ENCODE data around the gene CSTF2T.
"Not testable (repeated sequence)": the region's sequence is repeated elsewhere in the genome, so short reads cannot be mapped to it uniquely, and the experiment has no call there.

The CSTF2T gene

GRCh38 chr10:51696251-51696650 is 3.1 kb downstream of the CSTF2T start:
- DNase-seq, result no peak

- DNase-seq, result no peak
These were observed 5.2 kb downstream of the CSTF2T start for GRCh38 chr10:51694086-51694768.

DNA sequence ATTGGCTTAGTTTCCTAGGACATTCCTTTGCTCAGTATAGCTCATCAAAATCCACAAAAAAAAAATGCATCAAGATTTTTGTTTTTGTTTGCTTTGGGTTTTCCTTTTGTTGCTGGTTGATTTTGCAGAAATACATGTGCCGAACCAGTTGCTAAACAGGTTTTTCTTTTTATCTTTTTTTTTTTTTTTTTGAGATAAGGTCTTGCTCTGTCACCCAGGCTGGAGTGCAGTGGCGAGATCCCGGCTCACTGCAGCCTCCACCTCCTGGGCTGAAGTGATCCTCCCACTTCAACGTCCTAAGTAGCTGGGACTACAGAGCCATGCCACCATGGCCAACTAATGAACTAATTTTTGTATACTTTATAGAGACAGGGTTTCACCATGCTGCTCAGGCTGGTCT is 8.3 kb downstream of the CSTF2T start:
- DNase-seq, result no peak

DNA sequence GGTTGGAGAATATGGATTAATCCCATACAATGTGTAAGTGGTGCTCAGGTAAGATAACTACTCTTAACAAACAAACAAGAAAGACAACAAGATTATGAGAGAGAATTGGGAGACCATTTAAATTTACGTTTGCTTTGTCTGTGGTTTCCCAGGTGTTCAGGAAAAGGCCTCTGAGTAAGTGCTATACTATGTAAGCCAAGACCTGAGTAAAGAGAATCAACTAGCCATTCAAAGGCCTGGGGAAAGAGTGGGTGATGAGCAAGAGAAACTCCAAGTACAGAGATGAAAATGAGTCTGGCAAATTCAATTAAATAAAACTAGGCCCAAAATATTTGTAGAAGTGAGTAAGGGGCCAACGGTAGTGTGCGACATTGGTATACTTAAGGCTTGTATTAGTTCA is 9.9 kb downstream of the CSTF2T start:
- DNase-seq, result no peak

DNA sequence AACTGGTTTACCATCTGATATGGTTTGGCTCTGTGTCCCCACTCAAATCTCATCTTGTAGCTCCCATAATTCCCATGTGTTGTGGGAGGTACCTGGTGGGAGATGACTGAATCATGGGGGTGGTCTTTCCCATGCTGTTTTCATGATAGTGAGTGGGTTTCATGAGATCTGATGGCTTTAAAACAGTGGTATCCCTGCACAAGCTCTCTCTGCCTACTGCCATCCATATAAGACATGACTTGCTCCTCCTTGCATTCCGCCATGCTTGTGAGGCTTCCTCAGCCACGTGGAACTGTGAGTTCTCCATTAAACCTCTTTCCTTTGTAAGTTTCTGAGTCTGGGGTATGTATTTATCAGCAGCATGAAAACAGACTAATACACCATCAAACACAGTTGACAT is 10.6 kb downstream of the CSTF2T start:
- not testable (repeated sequence) for DNase-seq

DNA sequence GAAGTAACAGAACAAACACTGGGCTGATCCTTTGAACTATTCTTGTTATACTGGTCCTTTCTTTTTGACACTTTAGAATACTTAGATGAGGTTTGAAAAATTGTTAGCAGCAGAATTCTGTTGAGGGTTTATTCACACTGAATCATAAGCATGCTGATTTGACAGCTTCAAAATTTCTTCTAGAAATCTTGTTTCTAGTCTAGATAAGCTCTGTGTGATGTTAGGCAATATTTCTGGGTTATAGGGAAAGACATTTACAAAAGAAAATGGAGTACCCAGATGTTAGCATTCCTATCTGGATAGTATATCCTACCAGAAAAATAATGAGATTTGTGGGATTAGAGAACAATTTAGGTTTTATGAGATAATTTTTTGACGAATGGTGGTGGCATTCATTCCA is 12.1 kb downstream of the CSTF2T start:
- DNase-seq, result no peak

GRCh38 chr10:51685768-51686167 is 13.6 kb downstream of the CSTF2T start:
- DNase-seq, result no peak

DNA sequence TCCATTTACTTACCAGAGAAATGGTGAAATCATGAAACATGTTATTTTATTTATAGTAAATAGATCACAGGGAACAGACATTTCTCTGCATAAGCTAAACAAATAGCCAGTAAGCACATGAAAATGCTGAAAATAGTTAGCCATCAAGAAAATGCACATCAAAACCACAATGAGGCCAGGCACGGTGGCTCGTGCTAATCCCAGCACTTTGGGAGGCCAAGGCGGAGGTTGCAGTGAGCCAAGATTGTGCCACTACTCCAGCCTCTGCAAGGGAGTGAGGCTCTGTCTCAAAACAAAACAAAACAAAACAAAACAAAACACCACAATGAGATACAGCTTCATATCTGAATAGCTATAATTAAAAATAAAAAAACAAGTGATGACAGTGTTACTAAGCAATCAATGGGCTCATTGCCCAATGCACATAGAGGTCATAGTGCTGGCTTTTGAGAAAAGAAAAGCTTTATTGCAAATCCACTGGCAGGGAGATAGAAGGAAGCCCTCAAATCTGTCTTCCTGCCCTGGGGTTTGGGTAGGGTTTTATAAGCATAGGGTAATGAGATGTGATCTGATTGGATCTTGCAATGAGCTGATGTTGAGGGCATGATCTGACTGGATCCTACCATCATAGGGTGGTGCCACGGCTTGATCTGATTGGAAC is 16.2 kb downstream of the CSTF2T start:
- no peak for DNase-seq

DNA sequence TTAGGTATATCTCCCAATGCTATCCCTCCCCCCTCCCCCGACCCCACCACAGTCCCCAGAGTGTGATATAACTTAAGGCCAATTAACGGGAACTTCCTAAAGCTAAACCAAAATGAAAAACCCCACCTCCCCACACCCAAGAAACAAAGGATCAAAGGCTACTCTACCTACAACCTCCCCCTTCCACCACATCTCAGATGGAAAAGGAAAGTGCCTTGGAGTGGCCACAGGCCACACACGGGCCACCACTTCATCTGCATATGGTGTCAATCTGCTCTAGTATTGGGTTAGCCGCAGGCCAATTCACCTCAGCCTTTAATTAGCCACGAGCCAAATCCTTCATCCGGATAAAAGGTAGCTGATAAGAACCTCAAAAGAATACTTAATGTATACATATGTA is 19.6 kb downstream of the CSTF2T start:
- DNase-seq, result no peak

GRCh38 chr10:51675088-51675487 is 24.3 kb downstream of the CSTF2T start:
- no peak for DNase-seq

- DNase-seq, result no peak
These were observed 27.3 kb downstream of the CSTF2T start for GRCh38 chr10:51672039-51672535.

DNA sequence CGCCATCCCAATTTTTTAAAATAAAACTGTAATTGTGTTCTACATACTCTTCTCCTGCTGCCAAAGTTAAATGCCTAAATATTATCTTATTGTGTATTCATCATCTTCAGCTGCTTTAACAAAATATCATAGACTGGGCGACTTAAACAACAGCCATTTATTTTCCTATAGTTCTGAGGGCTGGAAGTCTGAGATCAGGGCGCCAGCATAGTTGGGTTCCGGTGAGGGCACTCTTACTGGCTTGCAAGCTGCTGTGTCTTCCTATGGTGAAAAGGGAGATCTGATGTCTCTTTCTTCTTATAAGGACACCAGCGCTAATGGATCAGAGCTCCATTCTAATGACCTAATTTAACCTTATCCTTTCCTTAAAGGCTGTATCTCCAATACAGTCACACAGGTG is 30.4 kb downstream of the CSTF2T start:
- no peak for DNase-seq

GRCh38 chr10:51668336-51668689 is 31.1 kb downstream of the CSTF2T start:
- DNase-seq, result no peak

DNA sequence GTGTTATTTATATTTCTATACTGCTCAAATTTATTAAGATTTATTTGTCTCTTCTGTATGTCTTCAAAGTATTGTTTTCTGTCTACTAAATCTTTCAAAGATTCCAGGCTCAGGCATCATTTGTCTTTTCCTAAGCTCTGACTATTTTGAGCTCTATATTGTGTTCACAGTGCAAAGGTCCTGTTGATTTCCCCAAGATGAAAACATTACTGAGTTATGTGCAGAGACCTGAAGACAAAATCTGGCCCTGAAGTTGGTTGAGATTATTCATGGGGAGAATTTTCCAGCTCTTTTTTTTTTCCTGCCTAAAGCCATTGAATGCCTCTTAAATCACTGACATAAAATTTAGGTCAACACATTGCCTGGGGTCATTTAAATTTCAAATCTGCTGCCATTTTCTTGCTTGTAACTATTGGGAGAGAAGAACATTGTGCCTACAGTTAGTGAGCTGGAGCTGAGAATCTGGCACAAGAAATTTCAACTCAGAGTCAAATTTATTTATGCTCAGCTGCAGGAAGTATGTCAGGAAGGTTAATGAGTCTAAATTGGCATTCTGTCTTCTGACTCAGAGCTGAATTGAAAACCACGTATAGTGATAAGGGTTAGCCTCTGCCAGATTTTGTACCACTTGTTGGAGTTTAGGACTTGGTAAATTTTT is 31.6 kb downstream of the CSTF2T start:
- DNase-seq, result no peak

DNA sequence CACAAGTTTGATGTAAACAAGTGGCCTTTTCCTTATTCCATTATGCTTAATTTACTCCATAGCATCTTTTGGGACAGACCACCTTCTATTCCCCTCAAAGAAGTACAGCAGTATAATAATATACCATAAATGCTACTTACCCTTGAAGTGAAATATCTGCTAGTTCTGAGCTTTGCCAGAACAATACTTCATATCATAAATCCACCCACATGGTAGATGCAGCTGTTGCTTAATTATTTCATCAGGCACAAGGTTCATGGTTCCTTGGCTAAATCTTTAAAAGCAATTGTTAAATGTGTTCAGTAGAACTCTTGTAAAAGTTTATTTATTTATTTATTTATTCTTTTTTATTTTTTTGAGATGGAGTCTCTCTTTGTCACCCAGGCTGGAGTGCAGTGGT is 32.9 kb downstream of the CSTF2T start:
- DNase-seq, result no peak

DNA sequence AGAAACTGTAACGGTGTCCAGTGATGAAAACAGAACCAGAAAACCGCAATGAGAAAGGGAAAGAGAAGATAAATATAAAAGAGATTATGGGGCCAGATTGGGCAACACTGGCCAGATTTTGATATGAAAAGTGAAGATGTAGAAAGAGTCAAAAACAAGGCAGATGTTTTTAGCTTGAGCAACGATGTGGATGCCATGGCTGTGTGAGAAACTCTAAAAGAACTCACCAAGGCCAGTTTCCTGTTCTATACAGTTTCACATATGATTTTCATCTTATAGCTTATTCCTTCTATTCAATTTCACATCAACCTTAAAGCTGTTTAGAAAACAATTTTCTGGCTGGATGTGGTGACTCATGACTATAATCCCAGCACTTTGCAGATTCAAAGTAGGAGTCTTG is 36.3 kb downstream of the CSTF2T start:
- no peak for DNase-seq

DNA sequence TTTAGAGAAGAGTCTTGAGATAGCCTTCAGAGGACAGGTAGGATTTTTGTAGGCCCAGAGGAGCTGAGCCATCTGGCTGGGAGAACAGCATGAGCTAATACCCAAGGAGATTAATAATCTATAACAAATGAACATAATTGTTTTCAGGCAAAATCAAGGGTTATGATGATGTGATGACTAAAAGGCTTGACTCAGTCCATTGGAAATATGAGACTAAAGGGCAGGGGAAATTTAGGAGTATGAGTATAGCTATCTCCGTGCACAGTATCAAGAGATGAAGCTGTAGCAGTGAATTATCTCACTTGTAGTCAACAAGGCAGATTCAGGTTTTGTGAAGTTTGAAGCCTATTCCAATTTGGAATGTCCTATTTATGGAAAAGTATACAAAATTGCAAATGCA is 40.1 kb downstream of the CSTF2T start:
- DNase-seq, result no peak

GRCh38 chr10:51658000-51658399 is 41.4 kb downstream of the CSTF2T start:
- DNase-seq, result no peak

GRCh38 chr10:51656503-51656902 is 42.9 kb downstream of the CSTF2T start:
- DNase-seq, result no peak

GRCh38 chr10:51654918-51655317 is 44.5 kb downstream of the CSTF2T start:
- DNase-seq, result no peak

DNA sequence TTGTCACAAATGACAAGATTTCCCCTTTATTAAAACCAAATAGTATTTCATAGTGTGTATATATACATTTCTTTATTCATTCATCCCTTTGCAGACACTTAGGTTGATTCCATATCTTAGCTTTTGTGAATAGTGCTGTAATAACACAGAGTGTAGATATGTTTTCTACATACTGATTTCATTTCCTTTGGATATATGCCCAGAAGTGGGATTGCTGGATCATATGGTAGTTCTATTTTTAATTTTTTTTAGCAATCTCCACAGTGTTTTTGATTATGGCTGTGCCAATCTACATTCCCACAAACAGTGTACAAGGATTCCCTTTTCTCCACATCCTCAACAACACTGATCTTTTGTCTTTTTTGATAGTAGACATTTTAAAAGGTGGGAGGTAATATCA is 46.4 kb downstream of the CSTF2T start:
- no peak for DNase-seq

- DNase-seq, result no peak
These were observed 48.3 kb downstream of the CSTF2T start for GRCh38 chr10:51651063-51651462.

- no peak for DNase-seq
These were observed 50.3 kb downstream of the CSTF2T start for GRCh38 chr10:51649064-51649463.
